ENCODE measurements around the gene CREBBP. TPM values are rescaled to one million over a fixed set of nuclear protein-coding genes. Genes with fewer than 3 reads are reported as not detected.

The CREBBP gene
- total RNA-seq, 1 donor from 2014 or later: 151 TPM

DNA sequence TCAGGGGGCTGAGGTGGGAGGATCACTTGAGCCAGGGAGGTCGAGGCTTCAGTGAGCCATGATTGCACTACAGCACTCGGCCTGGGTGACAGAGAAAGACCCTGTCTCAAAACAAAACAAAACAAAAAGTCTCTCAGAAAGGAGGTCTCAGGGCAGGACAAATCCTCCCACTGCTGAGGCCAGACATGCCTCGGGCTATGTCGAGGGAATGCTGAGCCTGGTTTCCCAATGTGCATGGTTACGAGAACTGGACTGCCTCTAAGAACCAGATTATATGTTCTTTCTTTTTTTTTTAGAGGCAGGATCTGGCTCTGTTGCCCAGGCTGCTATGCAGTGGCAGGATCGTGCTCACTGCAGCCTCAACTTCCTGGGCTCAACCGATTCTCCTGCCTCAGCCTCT lies 190.8 kb downstream of the CREBBP start:
- DNase-seq (ENCODE audit: low spot score in 2 of 2, unreplicated experiment in 2 of 2): no peak
- peaks cover 26% of the 10 kb centered on the region for H3K36me3 Mint-ChIP-seq
- no peak overlapping the region for H3K27ac Mint-ChIP-seq
- TF ChIP-seq, protein P1, sequence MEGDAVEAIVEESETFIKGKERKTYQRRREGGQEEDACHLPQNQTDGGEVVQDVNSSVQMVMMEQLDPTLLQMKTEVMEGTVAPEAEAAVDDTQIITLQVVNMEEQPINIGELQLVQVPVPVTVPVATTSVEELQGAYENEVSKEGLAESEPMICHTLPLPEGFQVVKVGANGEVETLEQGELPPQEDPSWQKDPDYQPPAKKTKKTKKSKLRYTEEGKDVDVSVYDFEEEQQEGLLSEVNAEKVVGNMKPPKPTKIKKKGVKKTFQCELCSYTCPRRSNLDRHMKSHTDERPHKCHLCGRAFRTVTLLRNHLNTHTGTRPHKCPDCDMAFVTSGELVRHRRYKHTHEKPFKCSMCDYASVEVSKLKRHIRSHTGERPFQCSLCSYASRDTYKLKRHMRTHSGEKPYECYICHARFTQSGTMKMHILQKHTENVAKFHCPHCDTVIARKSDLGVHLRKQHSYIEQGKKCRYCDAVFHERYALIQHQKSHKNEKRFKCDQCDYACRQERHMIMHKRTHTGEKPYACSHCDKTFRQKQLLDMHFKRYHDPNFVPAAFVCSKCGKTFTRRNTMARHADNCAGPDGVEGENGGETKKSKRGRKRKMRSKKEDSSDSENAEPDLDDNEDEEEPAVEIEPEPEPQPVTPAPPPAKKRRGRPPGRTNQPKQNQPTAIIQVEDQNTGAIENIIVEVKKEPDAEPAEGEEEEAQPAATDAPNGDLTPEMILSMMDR (IDR thresholded peaks at IDR 0.05; ENCODE audit: unreplicated experiment): no peak
- no peaks in the 10 kb centered on the region for H3K27me3 Mint-ChIP-seq (ENCODE audit: low read depth)
- H3K9me3 Mint-ChIP-seq: no peaks in the 10 kb centered on the region
- H3K4me1 Mint-ChIP-seq: peaks cover 8% of the 10 kb centered on the region
- H3K4me3 Mint-ChIP-seq: no peak overlapping the region

DNA sequence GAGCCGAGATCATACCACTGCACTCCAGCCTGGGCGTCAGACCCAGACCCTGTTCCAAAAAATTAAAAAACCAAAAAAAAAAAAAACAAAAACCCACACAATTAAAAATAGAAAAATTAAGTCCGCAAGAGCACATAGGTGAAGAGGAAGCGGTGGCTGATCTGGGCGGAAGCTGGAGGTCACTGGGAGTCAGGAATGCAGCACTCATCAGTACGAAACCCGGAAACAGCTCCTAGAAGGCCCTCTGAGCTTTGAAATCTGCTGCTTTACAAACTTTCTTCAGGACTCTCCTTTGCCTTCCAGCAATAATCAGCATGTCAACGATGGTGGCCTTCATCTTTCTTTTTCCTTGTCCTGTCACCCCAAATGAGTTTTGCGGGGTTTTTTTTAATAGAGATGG lies 192.7 kb downstream of the CREBBP start:
- no peak overlapping the region for H3K4me3 Mint-ChIP-seq
- no peak overlapping the region for H3K27ac Mint-ChIP-seq
- H3K4me1 Mint-ChIP-seq: peaks cover 8% of the 10 kb centered on the region
- DNase-seq (ENCODE audit: low spot score in 2 of 2, unreplicated experiment in 2 of 2): no peak
- peaks cover 34% of the 10 kb centered on the region for H3K36me3 Mint-ChIP-seq
- H3K27me3 Mint-ChIP-seq (ENCODE audit: low read depth): no peaks in the 10 kb centered on the region
- TF ChIP-seq, protein P1 (IDR thresholded peaks at IDR 0.05; ENCODE audit: unreplicated experiment): no peak
- H3K9me3 Mint-ChIP-seq: no peaks in the 10 kb centered on the region

DNA sequence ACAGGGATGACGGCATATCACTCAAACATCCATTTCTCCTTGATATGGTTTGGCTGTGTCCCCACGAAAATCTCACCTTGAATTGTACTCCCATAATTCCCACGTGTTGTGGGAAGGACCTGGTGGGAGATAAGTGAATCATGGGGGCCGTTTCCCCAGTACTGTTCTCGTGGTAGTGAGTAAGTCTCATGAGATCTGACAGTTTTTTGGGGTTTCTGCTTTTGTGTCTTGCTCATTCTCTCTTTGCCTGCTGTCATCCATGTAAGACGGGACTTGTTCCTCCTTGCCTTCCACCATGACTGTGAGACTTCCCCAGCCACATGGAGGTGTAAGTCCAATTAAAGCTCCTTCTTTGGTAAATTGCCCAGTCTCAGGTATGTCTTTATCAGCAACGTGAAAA lies 193.5 kb downstream of the CREBBP start:
- peaks cover 40% of the 10 kb centered on the region for H3K36me3 Mint-ChIP-seq
- H3K9me3 Mint-ChIP-seq: peaks cover under 1% of the 10 kb centered on the region
- TF ChIP-seq, protein P1 (IDR thresholded peaks at IDR 0.05; ENCODE audit: unreplicated experiment): no peak
- no peaks in the 10 kb centered on the region for H3K27me3 Mint-ChIP-seq (ENCODE audit: low read depth)
- H3K4me3 Mint-ChIP-seq: no peak overlapping the region
- H3K27ac Mint-ChIP-seq: no peak overlapping the region
- H3K4me1 Mint-ChIP-seq: peaks cover 8% of the 10 kb centered on the region
- DNase-seq (ENCODE audit: low spot score in 2 of 2, unreplicated experiment in 2 of 2): no peak

DNA sequence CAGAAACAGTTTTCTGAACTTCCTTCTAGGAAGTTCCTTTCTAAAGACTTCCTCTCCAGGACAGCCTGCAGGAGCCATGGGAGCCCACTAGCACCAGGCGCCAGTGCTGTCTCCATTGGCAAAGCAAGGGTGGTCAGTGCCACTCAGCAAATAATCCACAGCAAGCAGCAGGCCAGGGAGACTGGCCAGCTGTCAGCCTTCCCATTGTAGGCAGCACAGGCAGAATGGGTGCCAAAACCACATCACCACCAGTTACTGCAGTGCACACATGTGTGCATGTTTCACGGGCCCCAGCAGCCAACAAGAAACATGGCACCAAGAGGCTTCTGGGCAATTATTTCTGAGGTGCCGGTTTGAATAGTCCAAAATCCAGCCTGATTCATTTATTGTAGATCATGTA lies 199.3 kb downstream of the CREBBP start:
- TF ChIP-seq, protein P1 (IDR thresholded peaks at IDR 0.05; ENCODE audit: unreplicated experiment): no peak
- Mint-ChIP-seq H3K36me3 (peaks cover 47% of the 10 kb centered on the region), H3K4me3 (no peak overlapping the region), H3K4me1 (no peaks in the 10 kb centered on the region), H3K9me3 (peaks cover 5% of the 10 kb centered on the region), H3K27ac (no peak overlapping the region), H3K27me3 (ENCODE audit: low read depth) (no peaks in the 10 kb centered on the region)
- no peak for DNase-seq (ENCODE audit: low spot score in 2 of 2, unreplicated experiment in 2 of 2)

DNA sequence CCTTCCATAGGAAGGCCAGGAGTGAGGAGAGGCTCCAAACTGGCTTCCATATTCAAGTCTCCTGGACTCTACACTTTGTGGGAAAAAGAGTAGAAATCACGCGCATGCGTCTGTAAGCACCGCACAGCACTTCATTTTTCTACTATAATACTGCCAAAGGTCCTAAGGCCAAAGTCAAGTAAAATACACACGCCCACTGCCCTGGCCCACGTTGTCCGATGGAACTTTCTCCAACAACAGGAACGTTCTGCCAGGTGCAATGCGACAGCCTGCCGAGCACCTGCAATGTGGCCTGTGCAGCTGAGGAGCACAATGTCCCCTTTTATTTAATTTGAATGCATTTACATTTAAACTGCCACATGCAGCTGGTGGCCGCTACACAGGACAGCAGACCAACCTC lies 202.5 kb downstream of the CREBBP start:
- H3K27ac Mint-ChIP-seq: no peak overlapping the region
- H3K36me3 Mint-ChIP-seq: peaks cover 46% of the 10 kb centered on the region
- TF ChIP-seq, protein P1 (IDR thresholded peaks at IDR 0.05; ENCODE audit: unreplicated experiment): no peak
- H3K27me3 Mint-ChIP-seq (ENCODE audit: low read depth): no peaks in the 10 kb centered on the region
- no peaks in the 10 kb centered on the region for H3K4me1 Mint-ChIP-seq
- no peak overlapping the region for H3K4me3 Mint-ChIP-seq
- no peak for DNase-seq (ENCODE audit: low spot score in 2 of 2, unreplicated experiment in 2 of 2)
- peaks cover 5% of the 10 kb centered on the region for H3K9me3 Mint-ChIP-seq

DNA sequence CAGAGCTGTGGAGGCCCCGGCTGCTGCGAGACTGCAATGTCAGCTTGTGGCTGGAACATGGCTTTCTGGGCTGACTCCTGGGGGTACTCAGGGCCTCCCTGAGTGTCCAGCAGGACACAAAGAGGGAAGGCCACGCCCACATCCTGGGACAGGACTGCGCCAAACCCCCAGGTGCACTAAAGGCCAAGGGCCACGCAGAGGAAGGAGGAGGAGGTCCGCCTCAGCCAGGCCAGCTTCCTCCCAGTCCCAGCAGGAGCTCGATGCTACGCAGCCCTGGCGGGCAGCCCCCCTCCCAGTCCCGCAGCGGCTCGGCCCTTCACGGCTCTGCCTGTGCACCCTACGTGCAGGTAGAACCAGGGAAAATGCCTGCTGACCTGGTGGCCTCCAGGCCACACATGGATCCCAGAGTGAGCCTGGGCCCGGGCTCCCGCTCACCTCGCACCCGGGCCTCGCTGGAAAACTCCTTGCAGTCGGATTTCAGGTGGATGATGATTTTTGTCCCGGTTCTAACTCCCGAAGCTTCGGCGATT lies 204.8 kb downstream of the CREBBP start:
- no peak overlapping the region for H3K27ac Mint-ChIP-seq
- H3K4me3 Mint-ChIP-seq: no peak overlapping the region
- peaks cover 40% of the 10 kb centered on the region for H3K36me3 Mint-ChIP-seq

More for the DNA sequence above, 204.8 kb downstream of the CREBBP start:
- Mint-ChIP-seq H3K9me3 (no peaks in the 10 kb centered on the region), H3K4me1 (no peaks in the 10 kb centered on the region), H3K27me3 (ENCODE audit: low read depth) (no peaks in the 10 kb centered on the region)
- no peak for DNase-seq (ENCODE audit: low spot score in 2 of 2, unreplicated experiment in 2 of 2)
- TF ChIP-seq, protein P1 (IDR thresholded peaks at IDR 0.05; ENCODE audit: unreplicated experiment): no peak

Measured in mesothelial cell of epicardium (in vitro differentiated cells).